NB4 (cell line): ENCODE data around the gene TMEM273.

ENCODE experiments used
- DNase-seq: peaks from one replicate; pipeline ENCODE4 v3.0.0; 2010; ENCODE audit warnings: low read depth
- H3K4me3 ChIP-seq: one replicate; pipeline ENCODE4 v1.5.1; 2011; ENCODE audit warnings: mild to moderate bottlenecking, low read depth, low read length, moderate library complexity
- MYC ChIP-seq: IDR thresholded peaks from 2 replicates; pipeline ENCODE4 v1.6.1; 2011; ENCODE audit warnings: low read depth, low read length
- POLR2A ChIP-seq: IDR thresholded peaks from 2 replicates; pipeline ENCODE4 v1.6.1; 2011; ENCODE audit warnings: mild to moderate bottlenecking; ENCODE audit not compliant: insufficient read length; ENCODE audit errors: extremely low read depth
- TF ChIP-seq, protein P1 (sequence below): IDR thresholded peaks from 2 replicates; pipeline ENCODE4 v1.6.1; 2011; ENCODE audit warnings: low read depth, low read length
- TF ChIP-seq, protein P2 (sequence below): IDR thresholded peaks from one replicate; pipeline ENCODE4 v1.5.1; 2012; ENCODE audit warnings: low read depth, low read length

TMEM273 gene

DNA sequence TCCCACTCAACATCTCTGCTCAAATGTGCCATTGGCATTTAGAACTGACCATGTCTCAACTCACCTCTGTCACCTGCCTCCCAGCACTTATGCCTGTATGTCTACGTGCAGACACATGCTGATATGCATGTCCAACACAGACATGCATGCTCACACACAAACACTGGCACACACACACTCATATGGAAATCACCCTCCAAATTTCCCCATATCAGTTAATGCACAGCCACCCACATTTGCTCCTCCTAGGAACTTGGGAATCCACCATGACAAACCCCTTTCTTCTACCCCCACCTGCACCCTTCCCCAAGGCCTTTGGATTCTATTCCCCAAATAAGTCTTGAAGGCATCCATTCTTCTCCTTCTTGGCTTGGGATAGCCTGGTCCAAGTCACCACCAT lies 58.8 kb downstream of the TMEM273 start:
- TF ChIP-seq MYC (no peak), POLR2A (no peak)
- TF ChIP-seq, protein P1, sequence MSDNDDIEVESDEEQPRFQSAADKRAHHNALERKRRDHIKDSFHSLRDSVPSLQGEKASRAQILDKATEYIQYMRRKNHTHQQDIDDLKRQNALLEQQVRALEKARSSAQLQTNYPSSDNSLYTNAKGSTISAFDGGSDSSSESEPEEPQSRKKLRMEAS: no peak
- TF ChIP-seq, protein P2, sequence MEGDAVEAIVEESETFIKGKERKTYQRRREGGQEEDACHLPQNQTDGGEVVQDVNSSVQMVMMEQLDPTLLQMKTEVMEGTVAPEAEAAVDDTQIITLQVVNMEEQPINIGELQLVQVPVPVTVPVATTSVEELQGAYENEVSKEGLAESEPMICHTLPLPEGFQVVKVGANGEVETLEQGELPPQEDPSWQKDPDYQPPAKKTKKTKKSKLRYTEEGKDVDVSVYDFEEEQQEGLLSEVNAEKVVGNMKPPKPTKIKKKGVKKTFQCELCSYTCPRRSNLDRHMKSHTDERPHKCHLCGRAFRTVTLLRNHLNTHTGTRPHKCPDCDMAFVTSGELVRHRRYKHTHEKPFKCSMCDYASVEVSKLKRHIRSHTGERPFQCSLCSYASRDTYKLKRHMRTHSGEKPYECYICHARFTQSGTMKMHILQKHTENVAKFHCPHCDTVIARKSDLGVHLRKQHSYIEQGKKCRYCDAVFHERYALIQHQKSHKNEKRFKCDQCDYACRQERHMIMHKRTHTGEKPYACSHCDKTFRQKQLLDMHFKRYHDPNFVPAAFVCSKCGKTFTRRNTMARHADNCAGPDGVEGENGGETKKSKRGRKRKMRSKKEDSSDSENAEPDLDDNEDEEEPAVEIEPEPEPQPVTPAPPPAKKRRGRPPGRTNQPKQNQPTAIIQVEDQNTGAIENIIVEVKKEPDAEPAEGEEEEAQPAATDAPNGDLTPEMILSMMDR: no peak
- no peak overlapping the region for H3K4me3 ChIP-seq
- DNase-seq: no peak

DNA sequence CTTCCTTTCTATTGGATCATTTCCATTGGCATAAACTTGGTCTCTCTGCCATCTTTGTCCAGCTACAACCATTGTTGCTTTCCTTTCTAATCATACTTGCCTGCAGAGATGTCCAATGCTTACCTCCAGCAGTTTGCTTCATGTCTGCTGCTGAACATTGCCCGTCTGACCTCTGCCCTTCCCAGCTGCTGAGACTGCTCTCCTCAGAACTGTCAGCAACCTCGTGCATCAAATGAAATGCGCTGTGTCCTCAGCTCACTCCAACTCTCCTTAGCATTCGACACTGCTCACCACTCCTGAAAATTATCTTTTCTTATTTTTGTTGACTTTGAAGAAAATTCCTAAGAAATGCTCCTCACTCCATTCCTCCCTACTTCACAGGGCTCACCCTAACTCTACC lies 59.3 kb downstream of the TMEM273 start:
- no peak for DNase-seq
- H3K4me3 ChIP-seq: no peak overlapping the region
- TF ChIP-seq, protein P1: no peak
- TF ChIP-seq POLR2A: no peak
- TF ChIP-seq, protein P2: no peak
- TF ChIP-seq MYC: no peak

DNA sequence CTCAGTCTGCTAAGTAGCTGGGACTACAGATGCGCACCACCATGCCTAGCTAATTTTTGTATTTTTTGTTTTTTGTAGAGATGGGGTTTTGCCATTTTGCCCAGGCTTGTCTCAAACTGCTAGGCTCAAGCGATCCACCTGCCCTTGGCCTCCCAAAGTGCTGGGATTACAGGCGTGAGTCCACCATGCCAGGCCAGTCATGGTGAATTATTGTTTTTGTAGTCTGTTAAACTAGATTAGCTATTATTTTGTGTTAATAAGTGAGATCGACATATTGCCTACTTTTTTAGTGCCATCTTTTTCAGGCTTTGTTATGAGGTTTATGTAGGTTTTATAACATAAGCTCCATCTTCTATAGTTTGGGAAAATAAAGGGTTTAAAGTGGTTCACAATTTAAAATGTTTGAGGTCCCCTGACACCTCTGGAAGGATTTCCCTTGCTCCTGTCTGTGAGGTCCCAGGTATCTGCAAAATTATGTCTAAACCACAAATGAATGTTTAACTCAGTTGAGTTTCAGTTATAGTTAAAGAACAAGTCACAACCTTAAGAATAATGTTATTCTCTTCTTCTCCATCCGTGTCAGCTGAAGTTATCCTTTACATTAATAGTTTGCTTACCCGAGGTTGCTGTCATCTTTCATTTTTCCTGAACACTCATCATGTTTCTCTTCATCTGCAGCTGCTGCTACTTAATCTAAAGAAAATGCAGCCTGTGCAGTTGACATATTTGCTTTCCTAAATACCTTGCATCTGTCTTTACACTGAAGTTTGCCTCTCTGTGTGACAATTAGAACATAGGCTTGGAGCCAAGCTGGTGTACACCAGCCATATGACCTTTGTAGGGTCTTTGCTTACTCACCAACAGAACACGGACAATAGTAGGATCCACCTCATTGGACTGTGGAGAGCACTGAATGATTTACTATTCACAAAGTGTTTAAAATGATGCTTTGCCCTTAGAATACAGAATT lies 63.9 kb downstream of the TMEM273 start:
- no peak overlapping the region for H3K4me3 ChIP-seq
- DNase-seq: no peak
- TF ChIP-seq, protein P2: no peak

DNA sequence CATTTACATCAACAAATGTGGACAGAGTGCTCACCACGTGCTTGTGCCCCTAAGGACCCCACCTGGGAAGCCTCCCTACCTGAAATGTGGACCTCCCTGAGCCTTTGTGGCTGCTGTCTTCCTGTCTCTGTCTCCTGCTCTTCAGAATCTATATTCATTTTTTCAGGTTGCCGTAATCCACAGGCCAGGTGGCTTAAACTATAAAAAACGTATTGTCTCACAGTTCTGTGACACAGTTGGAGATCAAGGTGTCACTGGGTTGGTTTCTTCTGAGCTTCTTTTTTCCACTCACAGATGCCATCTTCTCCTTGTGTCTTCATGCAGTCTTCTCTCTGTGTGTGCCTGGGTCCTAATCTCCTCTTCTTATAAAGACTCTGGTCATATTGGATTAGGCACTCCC lies 67.3 kb downstream of the TMEM273 start:
- H3K4me3 ChIP-seq: no peak overlapping the region
- TF ChIP-seq, protein P1: no peak
- TF ChIP-seq, protein P2: no peak
- TF ChIP-seq MYC (no peak), POLR2A (no peak)
- DNase-seq: no peak

DNA sequence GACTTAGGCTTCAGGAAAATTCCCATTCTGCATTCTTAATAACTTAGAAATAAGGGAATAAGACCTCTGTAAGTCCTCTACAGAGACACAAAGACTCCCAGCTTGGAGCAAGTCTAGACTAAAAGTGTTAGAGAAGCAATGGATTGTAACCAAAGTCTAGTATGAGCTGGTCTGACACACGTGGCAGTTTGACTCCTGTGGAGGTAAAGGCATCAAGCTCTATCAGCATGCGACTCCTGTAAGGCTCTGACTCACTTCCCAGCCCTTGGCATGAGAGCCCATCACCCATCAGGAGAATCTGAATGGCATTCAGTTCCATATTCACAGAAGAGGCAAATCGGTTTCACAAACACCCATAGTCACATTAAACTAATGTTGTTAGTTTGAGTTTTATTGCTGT lies 68.4 kb downstream of the TMEM273 start:
- TF ChIP-seq, protein P1: no peak
- TF ChIP-seq MYC: no peak
- TF ChIP-seq, protein P2: no peak
- TF ChIP-seq POLR2A: no peak
- DNase-seq: no peak
- H3K4me3 ChIP-seq: no peak overlapping the region
